ENCODE measurements around the gene GNG12.
A peak's percentile ranks its signal among the peaks of the same experiment; 100 is the strongest.

GNG12 gene

DNA sequence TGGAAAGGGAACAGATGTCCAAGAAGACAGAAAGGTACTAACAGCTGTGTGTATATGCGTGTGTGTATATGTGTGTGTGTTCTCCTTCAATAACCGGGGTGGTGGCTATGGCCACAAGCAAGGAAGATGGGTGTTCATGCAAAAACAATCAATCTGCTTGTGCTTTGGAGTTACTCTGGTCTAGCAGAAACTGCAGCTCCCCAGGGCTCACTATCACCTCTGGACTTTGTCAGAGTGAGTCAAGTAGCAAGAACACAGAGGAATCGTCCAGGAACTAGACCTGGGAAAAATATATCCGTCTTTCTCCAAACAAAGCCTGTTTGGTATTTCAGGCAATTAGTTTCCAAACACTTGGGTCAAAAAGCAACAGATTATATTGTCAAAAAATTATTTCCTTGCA, 68.6 kb downstream of the GNG12 start:
- DNase-seq (ENCODE audit: low read depth, low spot score), result no peak
- no peak overlapping the region for H3K4me3 ChIP-seq (ENCODE audit: low read length)

DNA sequence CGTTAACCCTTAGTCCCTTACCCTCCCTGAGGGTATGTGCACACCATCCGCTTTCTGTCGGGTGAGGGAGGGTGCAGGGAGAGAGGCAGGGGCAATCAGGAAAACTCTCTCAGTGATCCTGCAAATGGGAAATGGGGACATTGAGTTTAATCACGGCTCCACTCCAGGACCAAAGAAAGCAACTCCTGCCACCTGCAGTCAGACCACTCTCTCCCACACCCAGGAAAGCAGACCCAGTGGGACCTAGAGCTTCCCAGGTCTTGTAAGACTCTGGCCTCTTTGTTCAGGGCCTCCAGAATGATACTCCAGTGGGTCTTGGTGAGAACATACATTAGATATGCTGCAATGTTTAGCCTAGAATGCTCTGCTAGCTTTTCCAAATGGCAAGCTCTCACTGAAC, 71.5 kb downstream of the GNG12 start:
- no peak overlapping the region for H3K4me3 ChIP-seq (ENCODE audit: low read length)

DNA sequence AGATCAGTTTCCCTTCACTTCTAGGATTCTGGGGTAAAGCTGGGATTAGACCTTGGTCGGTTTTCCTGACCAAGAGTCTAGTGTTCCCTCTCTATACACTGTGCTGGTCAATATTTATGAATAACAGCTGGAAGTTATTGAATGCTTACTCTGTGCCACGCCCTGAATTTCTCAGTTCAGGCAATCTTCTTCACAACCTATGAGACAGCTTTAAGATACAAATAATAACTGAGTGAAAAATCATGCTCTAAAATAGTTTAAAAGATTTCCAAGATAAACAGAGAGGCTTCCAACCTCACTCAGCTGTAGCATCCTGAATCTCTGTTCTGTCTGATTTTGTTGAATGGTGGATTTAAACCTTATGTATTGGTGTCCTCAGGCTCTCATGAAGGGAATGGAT, 72.2 kb downstream of the GNG12 start:
- no peak overlapping the region for H3K4me3 ChIP-seq (ENCODE audit: low read length)
- no peak for DNase-seq (ENCODE audit: low read depth, low spot score)

More for the DNA sequence above, 71.5 kb downstream of the GNG12 start:
- DNase-seq (ENCODE audit: low read depth, low spot score), result no peak

DNA sequence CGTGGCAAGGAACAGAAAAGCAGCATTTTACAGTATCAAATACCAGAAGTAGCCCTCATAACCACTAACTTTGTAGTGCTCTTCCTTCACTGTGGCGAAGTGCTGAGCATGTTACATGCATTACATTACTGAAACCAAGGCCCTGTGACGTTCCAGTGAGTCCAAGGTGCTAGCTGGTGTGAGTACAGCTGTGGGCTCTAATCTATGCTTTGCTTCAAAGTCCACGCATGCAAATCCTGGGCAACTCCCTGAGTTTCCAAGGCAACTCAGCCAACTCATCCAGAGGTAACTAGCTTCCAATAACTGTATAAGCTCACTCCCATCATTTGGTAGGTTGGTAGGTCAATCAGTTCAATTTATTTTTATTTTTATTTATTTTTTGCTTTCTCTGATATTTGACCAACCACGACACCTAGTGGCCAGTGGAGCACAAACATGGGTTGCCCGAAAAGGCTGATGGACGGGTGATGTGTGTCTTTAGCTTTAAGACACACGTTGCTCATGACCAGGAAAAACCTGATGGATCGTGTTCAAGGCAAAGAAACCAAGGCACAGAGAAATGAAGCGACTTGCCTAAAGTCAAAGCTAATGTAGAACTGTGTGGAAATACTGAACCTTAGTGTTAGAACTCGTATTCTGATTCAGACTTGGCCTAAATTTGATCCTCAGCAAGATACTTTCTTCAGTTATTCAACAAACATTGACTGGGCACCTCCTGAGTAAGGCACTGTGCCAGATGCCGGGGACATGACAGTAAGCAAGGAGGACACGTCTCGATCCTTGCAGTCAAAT, 73.0 kb downstream of the GNG12 start:
- peak; percentile 29 for DNase-seq (ENCODE audit: low read depth, low spot score)

DNA sequence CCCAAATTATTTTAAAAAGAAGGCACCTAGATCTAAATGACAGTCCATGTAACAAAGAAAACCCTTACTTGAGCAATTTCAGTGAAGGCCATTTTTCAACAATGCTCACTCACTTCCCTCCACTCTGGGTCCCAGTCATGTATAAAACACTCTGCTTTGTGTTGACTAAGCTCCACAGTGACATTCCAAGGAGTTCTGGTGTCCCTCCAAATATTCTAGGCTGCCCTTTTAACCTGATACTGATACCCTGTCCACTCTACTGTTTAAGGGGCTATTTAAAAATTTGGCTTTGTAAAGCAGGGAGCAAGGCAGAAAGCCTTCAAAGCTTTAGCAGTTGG, 73.6 kb downstream of the GNG12 start:
- no peak overlapping the region for H3K4me3 ChIP-seq (ENCODE audit: low read length)
- DNase-seq (ENCODE audit: low read depth, low spot score), result no peak

More for the DNA sequence above, 73.0 kb downstream of the GNG12 start:
- no peak overlapping the region for H3K4me3 ChIP-seq (ENCODE audit: low read length)

DNA sequence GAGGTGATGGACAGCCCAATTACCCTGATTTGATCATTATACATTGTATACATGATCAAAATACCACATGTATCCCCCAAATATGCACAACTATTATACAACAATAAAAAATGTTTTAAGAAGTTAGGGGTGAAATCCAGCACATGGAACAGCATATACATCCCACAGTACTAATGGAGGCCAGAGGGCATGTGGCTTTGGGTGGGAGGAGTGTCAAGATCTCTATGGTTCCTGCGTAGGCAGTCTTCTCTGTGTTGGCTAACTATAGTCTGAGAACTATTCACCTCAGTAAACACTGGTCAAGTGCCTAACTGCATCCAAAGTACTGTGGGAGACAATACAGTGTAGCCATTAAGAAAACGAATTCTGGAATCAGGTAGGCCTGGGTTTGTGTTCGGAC, 74.2 kb downstream of the GNG12 start:
- no peak for DNase-seq (ENCODE audit: low read depth, low spot score)
- H3K4me3 ChIP-seq (ENCODE audit: low read length), result no peak overlapping the region

DNA sequence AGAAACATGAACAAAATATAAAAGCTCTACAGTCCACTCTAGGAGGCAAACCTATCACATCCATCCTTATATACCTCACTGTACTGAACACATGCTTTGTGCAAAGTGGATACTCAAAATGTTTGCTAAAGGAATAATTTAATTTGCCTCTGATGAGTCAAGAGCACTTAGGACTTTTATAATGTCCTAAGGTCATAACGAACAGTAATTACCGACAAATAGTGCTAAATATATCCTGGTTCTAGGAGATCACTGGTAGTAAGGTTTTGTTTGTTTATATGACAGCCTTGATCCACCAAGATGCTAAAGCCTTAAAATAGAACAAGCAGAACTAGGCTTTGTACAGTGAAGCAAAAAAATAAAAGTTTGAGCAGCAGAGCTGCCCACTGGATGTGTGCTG, 77.6 kb downstream of the GNG12 start:
- DNase-seq (ENCODE audit: low read depth, low spot score), result no peak
- H3K4me3 ChIP-seq (ENCODE audit: low read length), result no peak overlapping the region

DNA sequence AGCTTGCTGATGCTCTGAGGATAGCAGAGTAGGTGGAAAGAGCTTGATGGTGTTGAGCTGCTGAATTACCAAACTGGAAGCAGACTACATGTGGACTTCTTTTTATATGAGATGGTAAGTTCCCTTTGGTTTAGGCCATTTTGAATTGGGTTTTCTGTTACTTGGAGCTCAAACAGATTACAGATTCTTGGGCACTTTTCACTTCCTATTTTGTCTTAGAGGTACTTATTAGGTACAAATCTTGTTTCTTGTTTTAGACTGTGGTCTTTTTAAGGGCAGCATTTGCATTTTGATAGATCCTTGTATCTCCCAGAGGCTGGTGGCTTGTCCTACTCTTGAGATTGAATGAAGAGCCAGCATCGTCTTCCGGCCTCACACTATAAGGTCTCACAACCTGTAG, 78.1 kb downstream of the GNG12 start:
- H3K4me3 ChIP-seq (ENCODE audit: low read length), result no peak overlapping the region
- DNase-seq (ENCODE audit: low read depth, low spot score), result no peak

DNA sequence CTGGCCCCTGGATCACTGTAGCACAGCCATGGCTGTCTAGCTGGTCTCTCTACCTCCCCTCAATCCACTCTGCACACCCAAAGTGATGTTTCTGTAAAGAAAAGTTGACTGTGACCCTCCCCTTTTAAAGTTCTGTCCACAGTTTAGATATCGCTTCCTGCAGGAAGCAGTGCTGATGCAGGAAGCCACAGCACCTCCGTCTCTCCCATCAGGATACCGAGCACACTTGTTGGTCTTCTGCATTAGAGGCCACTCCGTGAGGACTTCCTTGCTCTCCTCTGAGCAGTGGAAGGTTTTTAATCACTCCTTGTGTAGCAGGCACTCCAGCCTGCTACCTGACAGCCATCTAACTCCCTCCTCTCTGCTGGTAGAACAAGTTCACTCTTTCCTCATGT, 78.7 kb downstream of the GNG12 start:
- no peak overlapping the region for H3K4me3 ChIP-seq (ENCODE audit: low read length)
- no peak for DNase-seq (ENCODE audit: low read depth, low spot score)

DNA sequence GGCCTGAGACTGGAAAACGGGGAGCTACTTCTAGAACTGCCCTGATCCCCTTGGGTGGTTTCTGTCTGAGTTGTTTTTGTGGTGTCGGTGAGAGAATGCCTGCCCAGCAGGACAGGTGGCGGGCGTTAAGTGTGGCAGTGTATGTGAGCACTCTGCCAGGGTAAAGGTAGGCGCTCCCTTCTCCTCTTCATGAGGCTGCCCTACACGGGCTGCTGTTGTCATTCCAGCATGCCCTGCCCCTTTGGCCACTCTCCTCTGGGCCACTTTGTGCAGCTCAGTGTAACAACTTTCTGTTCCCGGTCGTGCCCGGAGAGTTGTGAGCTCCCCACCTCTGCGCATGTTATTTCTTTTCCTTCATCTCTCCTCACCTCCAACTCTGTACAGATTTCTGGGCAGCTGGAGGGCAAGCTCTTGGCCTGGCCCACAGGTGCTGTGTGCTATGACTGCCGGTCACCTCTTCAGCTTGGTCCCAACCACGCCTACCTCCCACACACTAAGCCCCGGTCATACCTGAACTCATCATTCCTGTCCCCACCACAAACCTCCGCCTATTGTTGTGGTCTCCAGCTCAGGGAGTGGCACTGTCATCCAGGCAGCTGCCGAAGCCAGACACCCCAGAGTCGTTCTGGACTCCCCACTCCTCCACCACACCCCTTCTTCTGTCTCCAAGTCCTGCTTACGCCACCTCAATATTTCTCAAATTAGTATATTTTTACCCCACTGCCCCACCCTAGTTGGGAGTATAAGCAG, 79.3 kb downstream of the GNG12 start:
- no peak for DNase-seq (ENCODE audit: low read depth, low spot score)
- no peak overlapping the region for H3K4me3 ChIP-seq (ENCODE audit: low read length)

DNA sequence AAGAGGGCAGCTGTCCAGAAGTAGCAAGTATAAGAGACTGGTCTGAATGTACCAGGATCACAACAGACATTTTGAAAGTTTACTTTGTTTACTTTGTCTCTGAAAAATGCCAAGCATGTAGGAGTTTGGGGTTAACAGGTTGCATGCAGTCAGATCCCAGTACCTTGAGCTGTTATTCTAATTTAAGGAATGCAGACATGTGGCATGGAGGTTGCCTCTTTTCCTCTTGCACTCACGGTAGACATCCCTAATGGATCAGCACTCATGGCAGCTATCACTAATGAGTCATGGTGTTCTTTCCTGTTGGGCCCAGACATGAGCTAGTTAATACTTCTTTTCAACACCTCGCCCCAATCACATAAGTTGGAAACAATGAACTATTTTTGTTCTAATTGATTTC, 81.0 kb downstream of the GNG12 start:
- no peak for DNase-seq (ENCODE audit: low read depth, low spot score)

DNA sequence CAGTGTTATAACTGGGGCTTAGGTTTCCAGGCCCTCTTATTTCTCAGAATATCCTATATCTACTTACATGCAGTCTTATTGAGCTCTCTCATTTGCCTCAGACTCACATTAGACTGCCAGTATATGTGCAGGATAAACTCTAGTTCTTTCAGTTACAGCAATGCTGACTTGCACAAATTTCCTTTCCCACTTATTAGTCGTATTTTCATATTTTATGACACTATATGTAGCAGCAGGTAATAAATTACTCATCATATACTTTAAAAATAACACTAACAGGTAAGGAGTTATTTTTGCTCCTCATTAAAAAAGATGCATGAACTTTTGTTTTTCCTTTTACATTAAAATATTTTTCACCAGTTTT, 82.6 kb downstream of the GNG12 start:
- DNase-seq (ENCODE audit: low read depth, low spot score), result no peak
- H3K4me3 ChIP-seq (ENCODE audit: low read length), result no peak overlapping the region

More for the DNA sequence above, 81.0 kb downstream of the GNG12 start:
- no peak overlapping the region for H3K4me3 ChIP-seq (ENCODE audit: low read length)

DNA sequence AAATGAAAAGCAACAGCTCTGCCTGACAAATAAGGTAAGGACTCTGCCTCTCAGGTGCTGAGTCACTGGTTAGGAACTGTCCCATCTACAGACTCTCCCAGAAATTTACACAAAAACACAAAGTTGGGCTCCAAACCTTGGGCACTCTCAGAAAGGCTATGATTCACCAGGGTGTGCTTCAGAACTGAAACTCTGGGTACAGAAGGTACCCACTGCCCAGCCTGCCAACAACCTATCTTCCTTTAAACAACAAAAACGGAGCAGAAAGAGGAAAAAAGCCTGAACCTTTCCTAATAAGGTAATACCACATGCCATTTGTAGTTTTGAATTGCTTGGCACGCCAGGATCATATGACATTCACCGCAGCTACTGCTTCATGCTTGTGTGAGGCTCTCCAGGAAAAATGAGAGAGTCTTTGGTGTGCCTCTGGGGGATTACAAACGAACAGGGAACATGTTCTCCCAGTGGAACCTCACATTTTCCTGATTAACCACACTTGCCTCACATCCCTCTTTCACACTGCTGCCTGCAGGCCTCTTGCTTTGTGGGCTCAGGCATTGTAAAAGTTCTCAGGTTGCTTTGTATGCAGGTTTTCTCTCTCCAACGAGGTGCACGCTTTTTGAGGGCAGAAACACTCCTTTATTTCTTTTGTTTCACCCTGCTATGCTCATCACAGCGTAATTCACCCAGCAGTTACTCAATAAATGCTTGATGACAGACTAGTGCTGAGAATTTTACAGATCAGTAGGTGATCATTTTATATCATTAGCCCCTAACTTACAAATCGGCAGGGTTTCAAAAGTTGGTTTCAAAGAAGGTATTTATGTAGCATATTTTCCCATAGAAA, 83.2 kb downstream of the GNG12 start:
- DNase-seq (ENCODE audit: low read depth, low spot score), result no peak
- no peak overlapping the region for H3K4me3 ChIP-seq (ENCODE audit: low read length)

DNA sequence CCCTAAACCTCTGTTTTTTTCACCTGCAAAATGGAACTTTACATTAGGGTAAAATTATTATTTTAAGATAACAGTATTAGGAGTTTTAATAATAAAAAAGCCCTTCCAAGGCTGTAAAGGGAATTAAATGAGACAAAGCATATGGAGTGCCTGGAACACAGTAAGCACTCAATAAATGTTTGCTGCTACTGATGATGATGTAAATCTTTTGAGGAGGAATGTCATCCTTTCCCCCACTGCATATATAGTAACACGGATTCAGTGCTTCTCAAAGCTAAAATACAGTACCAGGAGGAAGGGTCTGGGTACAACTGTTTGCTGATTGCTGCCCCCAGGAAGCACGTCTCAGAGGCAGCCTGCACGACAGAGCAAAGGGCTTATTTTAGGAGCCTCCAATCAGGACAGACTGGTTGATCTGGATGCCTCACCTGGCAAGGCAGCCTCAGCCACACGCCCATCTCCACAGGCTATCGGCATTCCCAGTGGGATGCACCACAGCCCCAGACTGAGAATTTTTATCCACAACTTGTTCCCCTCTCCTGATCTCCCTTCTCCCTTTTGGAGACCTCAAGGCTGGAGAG, 83.9 kb downstream of the GNG12 start:
- DNase-seq (ENCODE audit: low read depth, low spot score), result no peak
- H3K4me3 ChIP-seq (ENCODE audit: low read length), result no peak overlapping the region

DNA sequence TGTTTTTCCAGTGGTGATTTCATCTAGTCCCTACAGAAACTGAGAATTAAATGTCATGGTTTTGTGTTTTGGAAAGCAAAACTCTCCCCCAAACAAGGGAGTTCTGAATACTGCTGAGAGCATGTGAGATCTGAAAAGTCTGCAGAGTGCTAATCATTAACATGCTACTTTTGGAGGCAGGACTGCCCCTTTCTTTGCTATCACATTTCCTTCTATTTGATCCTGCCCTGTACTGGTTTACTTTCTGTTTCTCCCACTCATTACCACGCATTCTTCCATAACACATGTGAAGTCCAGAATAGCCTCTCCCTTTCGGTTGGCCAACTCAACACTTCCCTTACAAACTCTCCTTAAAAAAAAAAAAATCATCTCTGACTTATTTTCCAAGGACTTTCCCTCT, 84.6 kb downstream of the GNG12 start:
- H3K4me3 ChIP-seq (ENCODE audit: low read length), result no peak overlapping the region
- DNase-seq (ENCODE audit: low read depth, low spot score), result no peak

DNA sequence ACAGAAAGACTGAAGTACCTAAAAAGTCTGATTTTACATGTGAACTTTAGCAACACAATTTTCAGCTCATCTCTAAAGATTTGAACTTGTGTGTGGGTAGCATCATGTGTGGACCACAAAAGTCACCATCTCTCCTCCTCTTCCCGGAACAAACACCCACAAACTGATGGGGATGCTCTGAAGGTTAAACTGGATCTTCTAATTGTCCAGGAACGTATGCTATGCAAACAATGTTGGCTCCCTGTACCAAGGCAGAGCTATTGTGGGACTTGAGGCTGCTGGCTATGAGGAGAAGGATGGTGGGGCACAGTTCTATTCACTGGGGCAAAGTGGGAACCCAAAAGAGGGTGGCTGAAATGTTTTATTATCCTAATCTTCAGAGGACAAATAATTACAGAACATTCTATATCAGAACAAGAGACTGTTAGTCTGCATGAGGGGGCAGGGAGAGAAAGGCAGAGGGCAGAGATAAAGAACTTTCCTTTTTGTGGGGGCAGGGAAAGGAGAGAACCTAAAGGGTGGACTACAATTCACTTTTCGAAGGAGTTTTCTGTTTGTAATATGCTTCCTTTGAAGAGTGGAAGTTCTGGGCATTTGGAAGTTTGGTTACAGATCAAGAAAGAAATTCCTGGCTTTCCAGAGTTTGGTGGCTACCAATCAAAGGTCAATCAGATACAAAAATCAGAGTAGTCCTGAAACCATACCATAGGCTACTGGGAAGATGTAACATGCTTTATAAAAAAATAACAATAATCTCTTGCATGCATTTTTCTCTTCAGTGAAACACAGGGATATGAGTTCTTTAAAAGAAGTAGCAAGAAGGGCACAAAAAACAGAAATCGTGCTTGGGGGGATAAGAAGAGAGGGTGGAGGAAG, 85.4 kb downstream of the GNG12 start:
- H3K4me3 ChIP-seq (ENCODE audit: low read length), result no peak overlapping the region
- DNase-seq (ENCODE audit: low read depth, low spot score), result no peak

DNA sequence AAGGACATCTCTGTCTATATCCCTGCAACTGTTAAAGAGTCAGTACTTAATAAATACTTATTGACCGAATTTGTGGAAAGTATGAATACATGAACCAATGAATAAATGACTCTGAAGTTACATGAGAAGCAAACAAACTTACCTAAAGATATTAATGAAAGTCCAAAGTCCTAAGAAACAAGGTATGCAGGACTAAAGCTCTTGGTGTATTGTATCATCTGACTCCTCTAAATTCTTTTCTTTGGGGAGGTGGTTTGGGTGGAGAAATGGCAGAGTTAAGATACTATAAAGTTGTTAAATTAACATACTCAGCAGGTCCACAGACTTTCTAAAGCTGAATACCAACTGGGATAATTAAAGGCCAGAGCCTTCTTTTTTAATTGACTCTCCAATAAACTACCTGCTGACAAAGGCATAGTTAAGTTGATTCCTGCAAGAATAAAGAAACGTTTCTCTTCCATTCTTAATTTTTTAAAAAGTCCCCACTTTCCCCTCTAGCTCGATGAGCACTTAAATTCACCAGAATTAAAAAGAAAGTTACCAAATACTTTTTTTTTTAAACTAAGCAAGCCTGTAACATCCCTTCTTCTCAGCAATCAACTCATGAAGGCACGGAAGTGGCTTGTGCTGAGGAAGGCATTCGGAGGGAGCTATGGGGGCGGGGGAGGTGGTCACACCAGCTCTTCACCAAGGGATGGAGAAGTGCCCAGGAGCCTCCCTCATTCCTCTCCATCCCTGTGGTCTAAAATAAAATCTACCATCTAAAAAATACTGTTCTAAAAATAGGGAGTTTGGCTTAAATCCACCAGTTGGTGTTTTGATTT, 87.2 kb downstream of the GNG12 start:
- no peak for DNase-seq (ENCODE audit: low read depth, low spot score)
- H3K4me3 ChIP-seq (ENCODE audit: low read length), result no peak overlapping the region
